Endodermal cell (in vitro differentiated cells): ENCODE measurements around the gene FOXC2. TPM values are rescaled to one million over a fixed set of nuclear protein-coding genes. Genes with fewer than 3 reads are reported as not detected.

Source experiments
- DNase-seq: peaks from one replicate; pipeline ENCODE4 v3.0.0-alpha.2; 2017
- H3K27ac ChIP-seq: 2 replicates; pipeline ENCODE4 v1.5.1; 2013; ENCODE audit warnings: mild to moderate bottlenecking, low read depth, low read length, moderate library complexity
- H3K27me3 ChIP-seq: 2 replicates; pipeline ENCODE4 v1.6.1; 2013; ENCODE audit warnings: mild to moderate bottlenecking, low read length, moderate library complexity; ENCODE audit not compliant: insufficient read depth, control insufficient read depth, poor library complexity, severe bottlenecking
- H3K36me3 ChIP-seq: 2 replicates; pipeline ENCODE4 v1.7.0; 2013; ENCODE audit warnings: mild to moderate bottlenecking, low read length, moderate library complexity; ENCODE audit not compliant: control insufficient read depth, insufficient read depth
- H3K4me1 ChIP-seq: one replicate; pipeline ENCODE4 v1.7.0; 2013; ENCODE audit warnings: low read length; ENCODE audit not compliant: control insufficient read depth, insufficient read depth
- H3K4me3 ChIP-seq: 2 replicates; pipeline ENCODE4 v1.5.1; 2013; ENCODE audit warnings: mild to moderate bottlenecking, low read length, moderate library complexity
- H3K9ac ChIP-seq: 2 replicates; pipeline ENCODE4 v1.6.1; 2013; ENCODE audit warnings: mild to moderate bottlenecking, low read length, moderate library complexity; ENCODE audit not compliant: poor library complexity, severe bottlenecking; ENCODE audit errors: extremely low read depth
- H3K9me3 ChIP-seq: 2 replicates; pipeline ENCODE4 v1.6.1; 2013; ENCODE audit warnings: mild to moderate bottlenecking, low read length, moderate library complexity; ENCODE audit not compliant: control insufficient read depth
- H3K27ac Mint-ChIP-seq: 2 replicates; pipeline ENCODE4 v1.8.0; 2020; ENCODE audit warnings: mixed read lengths
- H3K27me3 Mint-ChIP-seq: 2 replicates; pipeline ENCODE4 v1.8.0; 2021; ENCODE audit warnings: mild to moderate bottlenecking, mixed read lengths; ENCODE audit not compliant: insufficient read depth
- H3K36me3 Mint-ChIP-seq: 2 replicates; pipeline ENCODE4 v1.8.0; 2020; ENCODE audit warnings: low read depth, mixed read lengths
- H3K4me1 Mint-ChIP-seq: 2 replicates; pipeline ENCODE4 v1.8.0; 2020; ENCODE audit warnings: mixed read lengths
- H3K4me3 Mint-ChIP-seq: 2 replicates; pipeline ENCODE4 v1.8.0; 2020; ENCODE audit warnings: mild to moderate bottlenecking, moderate library complexity, mixed read lengths
- H3K9me3 Mint-ChIP-seq: 2 replicates; pipeline ENCODE4 v1.8.0; 2020; ENCODE audit warnings: mild to moderate bottlenecking, mixed read lengths
- CTCF ChIP-seq: fragments of 200-600 bp; sonication (generic); conservative IDR thresholded peaks from 2 replicates; pipeline ENCODE4 v1.5.0; 2021; ENCODE audit warnings: antibody characterized with exemption, mild to moderate bottlenecking
- WGBS, 2 experiments: methylation state at CpG; one replicate each; pipeline versions ENCODE4 v1.1.5 to v1.1.7; 2013; ENCODE audit warnings: missing lambda C conversion rate in 2 of 2, mixed read lengths in 1 of 2; ENCODE audit not compliant: insufficient coverage in 1 of 2, insufficient read length in 1 of 2; 5-methylcytosine and 5-hydroxymethylcytosine counted together
- total RNA-seq, 2 donors: library from RNA; stranded (reverse); fragmentation: NEBNext Ultra II Directional in 1 of 2; extraction: Animal tissue kit (Norgen Biotek cat#: 25700) in 1 of 2; gene quantifications; 2 replicates in 1 of 2; 3 replicates in 1 of 2; pipeline ENCODE4 v1.2.1, GENCODE V29; 2021

Gene FOXC2
- total RNA-seq, 2 donors from 2014 or later: 0.20 TPM; not detected in 1

DNA sequence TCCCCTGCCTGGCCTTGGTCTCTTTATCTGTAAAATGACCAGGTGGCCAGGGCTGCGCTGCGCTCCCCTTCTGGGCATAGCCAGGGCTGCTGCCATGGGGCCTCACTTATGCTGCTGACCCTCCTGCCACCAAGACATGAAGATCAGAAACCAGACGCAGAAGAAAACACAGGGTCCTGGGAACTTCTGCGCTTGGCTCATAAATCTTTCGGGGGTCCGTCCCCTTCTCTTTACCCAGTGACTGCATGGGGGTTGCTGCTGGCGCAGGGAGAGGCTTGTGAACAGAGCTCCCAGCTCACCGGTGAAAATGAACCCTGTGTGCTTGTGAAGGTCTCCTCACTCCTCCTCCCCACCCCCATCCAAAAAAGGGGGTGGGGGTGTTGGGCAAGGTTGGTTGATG is 6.0 kb downstream of the FOXC2 start:
- Histone ChIP-seq H3K4me1 (peaks cover 11% of the 10 kb centered on the region), H3K27ac (no peak overlapping the region), H3K9me3 (no peaks in the 10 kb centered on the region), H3K9ac (no peak overlapping the region), H3K27me3 (peaks cover 99% of the 10 kb centered on the region), H3K36me3 (no peaks in the 10 kb centered on the region), H3K4me3 (no peak overlapping the region)
- Mint-ChIP-seq H3K27ac (no peak overlapping the region), H3K36me3 (no peaks in the 10 kb centered on the region), H3K4me3 (no peak overlapping the region), H3K4me1 (peaks cover 26% of the 10 kb centered on the region), H3K9me3 (no peaks in the 10 kb centered on the region), H3K27me3 (peaks cover 97% of the 10 kb centered on the region)
- 87 to 88% methylated on average over 6 to 7 of the region's 8 CpGs for WGBS, 2 experiments
- DNase-seq: no peak
- no peak for TF ChIP-seq CTCF

- H3K9ac ChIP-seq: no peak overlapping the region
Observed at GRCh38 chr16:86573215-86573614, 6.6 kb downstream of the FOXC2 start.

DNA sequence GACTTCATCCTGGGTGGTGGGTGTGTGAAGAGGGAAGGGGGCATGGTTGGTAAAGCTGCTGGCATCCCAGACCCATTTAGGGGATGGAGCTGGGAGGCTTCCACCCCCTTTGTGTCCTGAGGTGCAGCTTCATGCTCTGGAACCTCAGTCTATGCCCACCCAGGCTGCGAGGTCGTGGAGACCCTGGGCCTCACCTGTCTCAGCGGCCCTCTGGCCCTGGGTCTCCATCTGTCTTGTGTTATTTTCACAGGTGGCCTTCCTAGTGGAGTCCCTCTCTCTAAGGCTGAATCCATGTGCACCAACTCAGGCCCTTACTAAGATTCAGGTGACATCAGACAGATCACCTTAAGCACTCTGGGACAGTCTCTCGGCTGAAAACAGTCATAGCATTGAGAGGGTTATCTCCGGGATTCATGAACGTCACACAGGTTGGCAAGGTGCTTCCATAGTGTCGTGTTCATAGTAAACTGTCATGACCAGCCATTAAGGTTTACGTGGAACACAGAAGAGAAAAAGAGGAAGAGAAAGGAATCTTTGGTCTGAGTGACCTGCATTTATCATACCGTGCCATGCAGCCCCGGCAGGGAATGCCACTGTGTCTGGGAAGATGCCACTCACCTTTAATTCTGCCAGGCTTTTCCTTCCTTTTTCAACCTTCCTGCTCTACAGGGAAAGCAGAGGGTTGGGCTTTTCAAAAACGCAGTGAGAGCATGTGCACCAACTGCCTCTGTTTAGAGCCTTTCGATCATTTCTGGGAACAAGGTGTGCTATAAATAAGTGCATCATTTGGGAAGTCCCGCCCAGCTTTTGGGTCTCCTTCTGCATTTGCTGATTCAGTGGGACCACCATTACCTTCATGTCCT is 7.2 kb downstream of the FOXC2 start:
- Mint-ChIP-seq H3K4me1 (peaks cover 32% of the 10 kb centered on the region), H3K27me3 (peaks cover 100% of the 10 kb centered on the region), H3K9me3 (no peaks in the 10 kb centered on the region), H3K4me3 (no peak overlapping the region), H3K27ac (no peak overlapping the region), H3K36me3 (no peaks in the 10 kb centered on the region)
- no peak for TF ChIP-seq CTCF
- no peak overlapping the region for H3K9ac ChIP-seq
- H3K4me1 ChIP-seq: peaks cover 11% of the 10 kb centered on the region
- DNase-seq: peak; percentile 40
- H3K27ac ChIP-seq: no peak overlapping the region
- no peaks in the 10 kb centered on the region for H3K9me3 ChIP-seq
- no peak overlapping the region for H3K4me3 ChIP-seq
- no peaks in the 10 kb centered on the region for H3K36me3 ChIP-seq
- 83 to 88% methylated on average over 11 to 13 of the region's 13 CpGs for WGBS, 2 experiments
- H3K27me3 ChIP-seq: peaks cover 99% of the 10 kb centered on the region

More at GRCh38 chr16:86573215-86573614, 6.6 kb downstream of the FOXC2 start:
- H3K27me3 Mint-ChIP-seq: peaks cover 100% of the 10 kb centered on the region
- H3K9me3 Mint-ChIP-seq: no peaks in the 10 kb centered on the region
- peaks cover 30% of the 10 kb centered on the region for H3K4me1 Mint-ChIP-seq
- Histone ChIP-seq H3K27me3 (peaks cover 99% of the 10 kb centered on the region), H3K9me3 (no peaks in the 10 kb centered on the region), H3K4me1 (peaks cover 11% of the 10 kb centered on the region), H3K36me3 (no peaks in the 10 kb centered on the region), H3K4me3 (no peak overlapping the region), H3K27ac (no peak overlapping the region)
- peak; percentile 88 for DNase-seq
- TF ChIP-seq CTCF: no peak
- no peak overlapping the region for H3K27ac Mint-ChIP-seq
- WGBS, 2 experiments: 51% methylated on average over 8 of the region's 8 CpGs; no CpG with 5 or more reads in 1 of the 2 experiments
- H3K36me3 Mint-ChIP-seq: no peaks in the 10 kb centered on the region
- H3K4me3 Mint-ChIP-seq: no peak overlapping the region
